HCT116 (cell line): Measurements from ENCODE around the gene EIF2B4. TPM values are rescaled to one million over a fixed set of nuclear protein-coding genes. Genes with fewer than 3 reads are reported as not detected.

Source experiments
- ATAC-seq: fragments of 200-7000 bp; cut with Tn5 transposase; 2 replicates; pipeline ENCODE4 v1.9.1; 2020; ENCODE audit warnings: mild to moderate bottlenecking, moderate library complexity
- BruUV-seq: library from RNA; stranded (reverse); fragments of 400-500 nt; replicated peaks from 2 replicates; lab custom pipeline; 2021; lab: Mats Ljungman, UMichigan
- CTCF ChIA-PET: fragments of 300-600 bp; sonication (Branson Sonifier 250); formaldehyde crosslinking; loops from one replicate; lab custom pipeline; 2021; ENCODE audit warnings: antibody characterized with exemption; lab: Charles Lee
- POLR2A ChIA-PET: fragments of 300-600, 350-600 bp; sonication (Branson Sonifier 250); formaldehyde crosslinking; loops from one replicate; lab custom pipeline; 2021; ENCODE audit warnings: antibody characterized with exemption; lab: Charles Lee
- RAD21 ChIA-PET, 2 experiments: fragments of 300-600 bp; sonication (Branson Sonifier 250); formaldehyde crosslinking; loops; one replicate each; lab custom pipeline; 2023; ENCODE audit warnings: low total read pairs in 2 of 2; ENCODE audit not compliant: uncharacterized antibody in 2 of 2, unreplicated experiment in 2 of 2, low non-redundant PET in 1 of 2; lab: Charles Lee
- DNase-seq: peaks from one replicate; pipeline ENCODE4 v3.0.0-alpha.2; 2010; ENCODE audit warnings: low read depth, low spot score
- H2AFZ ChIP-seq: fragments of 200-600 bp; shearing (Covaris generic), sonication (generic); 2 replicates; pipeline ENCODE4 v1.6.1; 2017; ENCODE audit warnings: low read depth, mixed run types, mixed read lengths, antibody characterized with exemption, low read length; ENCODE audit not compliant: poor library complexity, severe bottlenecking
- H3K27ac ChIP-seq: 2 replicates; pipeline ENCODE4 v1.5.1; 2012; ENCODE audit warnings: low read depth, low read length
- H3K27me3 ChIP-seq: fragments of 200-600 bp; sonication (generic); 2 replicates; pipeline ENCODE4 v1.6.1; 2016; ENCODE audit warnings: mixed run types, low read length, mixed read lengths; ENCODE audit not compliant: insufficient read depth
- H3K36me3 ChIP-seq, 2 experiments: fragments of 200-500 bp in 1 of 2; fragments of 200-600 bp in 1 of 2; sonication (Bioruptor generic) in 1 of 2; sonication (generic) in 1 of 2; 2 replicates each; pipeline versions ENCODE4 v1.5.1 to v1.6.1; 2014 to 2016; ENCODE audit warnings: low read length in 2 of 2, inconsistent platforms in 1 of 2, mixed read lengths in 1 of 2, mixed run types in 1 of 2; ENCODE audit not compliant: insufficient read depth in 2 of 2, control insufficient read depth in 1 of 2
- H3K4me1 ChIP-seq, 2 experiments: fragments of 200-600 bp in 1 of 2; sonication (generic) in 1 of 2; 2 replicates each; pipeline versions ENCODE4 v1.5.1 to v1.6.1; 2012 to 2017; ENCODE audit warnings: low read length in 2 of 2, inconsistent platforms in 1 of 2, mild to moderate bottlenecking in 1 of 2, mixed read lengths in 1 of 2, mixed run types in 1 of 2, moderate library complexity in 1 of 2; ENCODE audit not compliant: insufficient read depth in 2 of 2, control insufficient read depth in 1 of 2
- H3K4me2 ChIP-seq: fragments of 200-600 bp; sonication (generic); 2 replicates; pipeline ENCODE4 v1.6.1; 2017; ENCODE audit warnings: mixed run types, low read length, mixed read lengths
- H3K4me3 ChIP-seq, 2 experiments: fragments of 200-600 bp in 1 of 2; sonication (generic) in 1 of 2; replicated peaks in 1 of 2; 2 replicates each; pipeline ENCODE4 v1.5.1; 2011 to 2016; ENCODE audit warnings: low read length in 2 of 2, control low read depth in 1 of 2, low read depth in 1 of 2, mild to moderate bottlenecking in 1 of 2, mixed read lengths in 1 of 2, mixed run types in 1 of 2
- H3K79me2 ChIP-seq: fragments of 200-600 bp; sonication (generic); 2 replicates; pipeline ENCODE4 v1.6.1; 2017; ENCODE audit warnings: mild to moderate bottlenecking, mixed run types, low read length, moderate library complexity, mixed read lengths; ENCODE audit not compliant: insufficient read depth
- H3K9ac ChIP-seq: fragments of 200-600 bp; sonication (generic); 2 replicates; pipeline ENCODE4 v1.6.1; 2016; ENCODE audit warnings: low read length, mixed read lengths
- H3K9me2 ChIP-seq: fragments of 200-600 bp; sonication (generic), shearing (Covaris generic); 2 replicates; pipeline ENCODE4 v1.6.1; 2017; ENCODE audit warnings: mixed run types, mild to moderate bottlenecking, moderate library complexity; ENCODE audit not compliant: insufficient read depth
- H3K9me3 ChIP-seq, 2 experiments: fragments of 200-500 bp in 1 of 2; fragments of 200-600 bp in 1 of 2; sonication (Bioruptor generic) in 1 of 2; sonication (generic) in 1 of 2; 2 replicates each; pipeline ENCODE4 v1.6.1; 2014 to 2017; ENCODE audit warnings: low read length in 2 of 2, mixed read lengths in 2 of 2, inconsistent platforms in 1 of 2, low read depth in 1 of 2, mild to moderate bottlenecking in 1 of 2, mixed run types in 1 of 2, moderate library complexity in 1 of 2; ENCODE audit not compliant: control insufficient read depth in 1 of 2, insufficient read depth in 1 of 2
- H4K20me1 ChIP-seq: fragments of 200-600 bp; sonication (generic), shearing (Covaris generic); 2 replicates; pipeline ENCODE4 v1.6.1; 2017; ENCODE audit warnings: mixed run types, mild to moderate bottlenecking, moderate library complexity; ENCODE audit not compliant: insufficient read depth
- CEBPB ChIP-seq: IDR thresholded peaks from 2 replicates; pipeline ENCODE4 v1.6.1; 2012; ENCODE audit warnings: low read depth
- ELF1 ChIP-seq: IDR thresholded peaks from 2 replicates; pipeline ENCODE4 v1.6.1; 2012; ENCODE audit warnings: low read depth, borderline replicate concordance
- EZH2 ChIP-seq: fragments of 200-600 bp; sonication (generic); IDR thresholded peaks from 2 replicates; pipeline ENCODE4 v1.6.1; 2017; ENCODE audit warnings: antibody characterized with exemption, mixed run types
- FOSL1 ChIP-seq: IDR thresholded peaks from 2 replicates; pipeline ENCODE4 v1.6.1; 2012; ENCODE audit warnings: low read depth
- POLR2A ChIP-seq: IDR thresholded peaks from 2 replicates; pipeline ENCODE4 v1.7.0; 2011; ENCODE audit warnings: borderline replicate concordance; ENCODE audit not compliant: insufficient read depth, insufficient read length; ENCODE audit errors: extremely low read depth
- POLR2AphosphoS5 ChIP-seq: IDR thresholded peaks from 2 replicates; pipeline ENCODE4 v1.6.1; 2011; ENCODE audit warnings: mild to moderate bottlenecking, low read depth, low read length, moderate library complexity
- SIN3A ChIP-seq: IDR thresholded peaks from 2 replicates; pipeline ENCODE4 v1.6.1; 2012; ENCODE audit warnings: low read depth
- SP1 ChIP-seq: IDR thresholded peaks from 2 replicates; pipeline ENCODE4 v1.6.1; 2012; ENCODE audit warnings: low read depth
- SRF ChIP-seq: IDR thresholded peaks from 2 replicates; pipeline ENCODE4 v1.6.1; 2012; ENCODE audit warnings: low read depth
- TCF7L2 ChIP-seq: IDR thresholded peaks from 2 replicates; pipeline ENCODE4 v1.7.0; 2011; ENCODE audit warnings: borderline replicate concordance, inconsistent platforms; ENCODE audit not compliant: insufficient read depth, insufficient read length; ENCODE audit errors: extremely low read depth
- ZFX ChIP-seq: fragments of 450-650 bp; IDR thresholded peaks from 2 replicates; pipeline ENCODE4 v1.6.1; 2017
- intact Hi-C: fragments of 100-400 bp; cut with micrococcal nuclease; formaldehyde crosslinking; loops from 2 replicates; pipeline ENCODE4 v1.10.0; 2022
- total RNA-seq: library from RNA; stranded (reverse); gene quantifications from one replicate; pipeline ENCODE4 v1.2.1, GENCODE V29; 2021; ENCODE audit not compliant: unreplicated experiment
- TF ChIP-seq, protein P1 (sequence below): IDR thresholded peaks from 2 replicates; pipeline ENCODE4 v1.6.1; 2012; ENCODE audit warnings: low read depth
- TF ChIP-seq, protein P2 (sequence below), 3 experiments: fragments of 200-600 bp in 1 of 3; sonication (generic) in 1 of 3; IDR thresholded peaks in 2 of 3; conservative IDR thresholded peaks in 1 of 3; 2 replicates each; pipeline ENCODE4 v1.5.1; 2012 to 2017; ENCODE audit warnings: low read depth in 2 of 3, low read length in 2 of 3, antibody characterized with exemption in 1 of 3, borderline replicate concordance in 1 of 3, control low read depth in 1 of 3, mild to moderate bottlenecking in 1 of 3, mixed read lengths in 1 of 3, mixed run types in 1 of 3, moderate library complexity in 1 of 3; ENCODE audit not compliant: insufficient read depth in 1 of 3

EIF2B4 gene
- total RNA-seq, 1 experiment from 2014 or later, result 43.8 TPM

DNA sequence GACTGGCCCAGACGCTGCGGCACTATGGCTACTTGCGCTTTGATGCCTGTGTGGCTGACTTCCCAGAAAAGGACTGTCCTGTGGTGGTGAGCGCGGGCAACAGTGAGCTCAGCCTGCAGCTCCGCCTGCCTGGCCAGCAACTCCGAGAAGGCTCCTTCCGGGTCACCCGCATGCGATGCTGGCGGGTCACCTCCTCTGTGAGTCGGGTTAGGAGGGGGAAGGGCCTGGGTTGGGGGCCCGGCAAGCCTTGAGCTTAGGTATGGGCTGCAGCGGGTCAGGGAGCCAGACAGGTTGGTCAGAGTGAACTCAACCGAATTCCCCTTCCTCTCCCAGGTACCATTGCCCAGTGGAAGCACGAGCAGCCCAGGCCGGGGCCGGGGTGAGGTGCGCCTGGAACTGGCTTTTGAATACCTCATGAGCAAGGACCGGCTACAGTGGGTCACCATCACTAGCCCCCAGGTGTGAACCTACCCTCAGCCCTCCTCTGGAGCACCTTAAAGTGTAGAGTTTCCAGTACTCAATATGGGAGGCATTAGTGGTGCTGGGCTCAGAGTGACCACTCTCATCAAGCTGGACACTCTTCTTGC is 5.5 kb upstream of the EIF2B4 start (continued):
- TF ChIP-seq, protein P1, sequence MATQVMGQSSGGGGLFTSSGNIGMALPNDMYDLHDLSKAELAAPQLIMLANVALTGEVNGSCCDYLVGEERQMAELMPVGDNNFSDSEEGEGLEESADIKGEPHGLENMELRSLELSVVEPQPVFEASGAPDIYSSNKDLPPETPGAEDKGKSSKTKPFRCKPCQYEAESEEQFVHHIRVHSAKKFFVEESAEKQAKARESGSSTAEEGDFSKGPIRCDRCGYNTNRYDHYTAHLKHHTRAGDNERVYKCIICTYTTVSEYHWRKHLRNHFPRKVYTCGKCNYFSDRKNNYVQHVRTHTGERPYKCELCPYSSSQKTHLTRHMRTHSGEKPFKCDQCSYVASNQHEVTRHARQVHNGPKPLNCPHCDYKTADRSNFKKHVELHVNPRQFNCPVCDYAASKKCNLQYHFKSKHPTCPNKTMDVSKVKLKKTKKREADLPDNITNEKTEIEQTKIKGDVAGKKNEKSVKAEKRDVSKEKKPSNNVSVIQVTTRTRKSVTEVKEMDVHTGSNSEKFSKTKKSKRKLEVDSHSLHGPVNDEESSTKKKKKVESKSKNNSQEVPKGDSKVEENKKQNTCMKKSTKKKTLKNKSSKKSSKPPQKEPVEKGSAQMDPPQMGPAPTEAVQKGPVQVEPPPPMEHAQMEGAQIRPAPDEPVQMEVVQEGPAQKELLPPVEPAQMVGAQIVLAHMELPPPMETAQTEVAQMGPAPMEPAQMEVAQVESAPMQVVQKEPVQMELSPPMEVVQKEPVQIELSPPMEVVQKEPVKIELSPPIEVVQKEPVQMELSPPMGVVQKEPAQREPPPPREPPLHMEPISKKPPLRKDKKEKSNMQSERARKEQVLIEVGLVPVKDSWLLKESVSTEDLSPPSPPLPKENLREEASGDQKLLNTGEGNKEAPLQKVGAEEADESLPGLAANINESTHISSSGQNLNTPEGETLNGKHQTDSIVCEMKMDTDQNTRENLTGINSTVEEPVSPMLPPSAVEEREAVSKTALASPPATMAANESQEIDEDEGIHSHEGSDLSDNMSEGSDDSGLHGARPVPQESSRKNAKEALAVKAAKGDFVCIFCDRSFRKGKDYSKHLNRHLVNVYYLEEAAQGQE, result no peak
- TF ChIP-seq CEBPB, result no peak
- no peak for TF ChIP-seq SP1
- TF ChIP-seq ELF1, result no peak
- TF ChIP-seq, protein P2, sequence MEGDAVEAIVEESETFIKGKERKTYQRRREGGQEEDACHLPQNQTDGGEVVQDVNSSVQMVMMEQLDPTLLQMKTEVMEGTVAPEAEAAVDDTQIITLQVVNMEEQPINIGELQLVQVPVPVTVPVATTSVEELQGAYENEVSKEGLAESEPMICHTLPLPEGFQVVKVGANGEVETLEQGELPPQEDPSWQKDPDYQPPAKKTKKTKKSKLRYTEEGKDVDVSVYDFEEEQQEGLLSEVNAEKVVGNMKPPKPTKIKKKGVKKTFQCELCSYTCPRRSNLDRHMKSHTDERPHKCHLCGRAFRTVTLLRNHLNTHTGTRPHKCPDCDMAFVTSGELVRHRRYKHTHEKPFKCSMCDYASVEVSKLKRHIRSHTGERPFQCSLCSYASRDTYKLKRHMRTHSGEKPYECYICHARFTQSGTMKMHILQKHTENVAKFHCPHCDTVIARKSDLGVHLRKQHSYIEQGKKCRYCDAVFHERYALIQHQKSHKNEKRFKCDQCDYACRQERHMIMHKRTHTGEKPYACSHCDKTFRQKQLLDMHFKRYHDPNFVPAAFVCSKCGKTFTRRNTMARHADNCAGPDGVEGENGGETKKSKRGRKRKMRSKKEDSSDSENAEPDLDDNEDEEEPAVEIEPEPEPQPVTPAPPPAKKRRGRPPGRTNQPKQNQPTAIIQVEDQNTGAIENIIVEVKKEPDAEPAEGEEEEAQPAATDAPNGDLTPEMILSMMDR (IDR thresholded peaks at IDR 0.05 in 2 of 3, conservative IDR thresholded peaks at IDR 0.05 in 1 of 3; ENCODE audit: borderline replicate concordance in 1 of 3, insufficient read depth in 1 of 3, low read depth in 2 of 3, low read length in 2 of 3), result no peak

DNA sequence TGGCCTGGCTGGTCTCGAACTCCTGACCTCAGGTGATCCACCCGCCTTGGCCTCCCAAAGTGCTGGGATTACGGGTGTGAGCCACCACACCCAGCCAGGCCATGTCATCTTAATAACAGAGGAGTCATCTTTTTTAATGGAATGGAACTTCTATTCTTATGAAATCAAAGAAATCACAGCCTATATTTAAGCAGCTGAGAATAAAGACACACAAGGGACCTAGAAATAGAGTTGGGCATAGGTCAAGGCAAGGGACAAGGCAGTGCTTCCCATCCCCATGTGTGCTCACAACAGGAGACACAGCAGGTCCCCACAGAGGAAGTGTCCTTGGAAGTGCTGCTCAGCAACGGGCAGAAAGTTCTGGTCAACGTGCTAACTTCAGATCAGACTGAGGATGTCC is 3.4 kb upstream of the EIF2B4 start:
- no peaks in the 10 kb centered on the region for H3K27me3 ChIP-seq
- no peaks in the 10 kb centered on the region for H3K9me2 ChIP-seq
- no peak overlapping the region for H3K4me3 ChIP-seq
- CTCF ChIA-PET, result no interaction called here
- DNase-seq (no peak), ATAC-seq (no peak)
- TF ChIP-seq SP1 (no peak), SRF (no peak), POLR2A (no peak), POLR2AphosphoS5 (no peak), FOSL1 (no peak), SIN3A (no peak), EZH2 (no peak), ZFX (no peak), TCF7L2 (no peak)
- H3K79me2 ChIP-seq, result peaks cover 45% of the 10 kb centered on the region
- no peaks in the 10 kb centered on the region for H3K9me3 ChIP-seq
- peaks cover 19 to 46% of the 10 kb centered on the region in 2 experiments; a peak in 3 of 4 replicates for H3K36me3 ChIP-seq
- H3K4me2 ChIP-seq, result no peak overlapping the region
- no peaks in the 10 kb centered on the region for H4K20me1 ChIP-seq
- no peak overlapping the region for H3K9ac ChIP-seq
- no peak overlapping the region for H2AFZ ChIP-seq
- POLR2A ChIA-PET, result no interaction called here
- H3K4me1 ChIP-seq, result peaks cover 10 to 28% of the 10 kb centered on the region in 2 experiments; a peak in 3 of 4 replicates
- RAD21 ChIA-PET, result no interaction called here
- intact Hi-C loops, result loop anchor here (5.0 kb wide), 1 partner anchor 51 kb away; the partner anchor contains the start of gene MPV17
- no peak overlapping the region for H3K27ac ChIP-seq
- no TSS peak for BruUV-seq
